ENCODE data around the gene ZNF423. TPM values are rescaled to one million over a fixed set of nuclear protein-coding genes. Genes with fewer than 3 reads are reported as not detected.

ZNF423 gene
- total RNA-seq, 1 experiment from 2014 or later: not detected

DNA sequence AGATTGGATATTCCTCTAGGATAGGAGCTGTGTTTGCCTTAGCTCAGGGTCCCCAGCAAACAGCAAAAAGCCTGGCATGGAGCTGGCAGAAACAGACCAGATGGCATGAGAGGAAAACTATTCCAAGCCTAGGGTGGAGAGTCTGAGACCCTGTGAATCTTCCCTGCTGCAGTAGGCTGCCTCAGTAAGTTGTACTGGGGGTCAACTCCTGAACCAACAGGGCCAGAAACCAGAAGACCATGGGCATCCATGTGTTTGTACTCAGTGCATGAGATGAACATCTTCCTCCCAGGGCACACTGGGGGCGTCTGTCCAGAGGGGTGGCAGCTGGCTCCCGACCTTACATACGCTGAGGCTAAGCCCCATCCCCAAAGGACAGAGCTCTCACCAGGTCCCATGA lies 267.9 kb downstream of the ZNF423 start:
- no TSS peak for BruUV-seq (replicated peaks)
- TF ChIP-seq, protein P1, sequence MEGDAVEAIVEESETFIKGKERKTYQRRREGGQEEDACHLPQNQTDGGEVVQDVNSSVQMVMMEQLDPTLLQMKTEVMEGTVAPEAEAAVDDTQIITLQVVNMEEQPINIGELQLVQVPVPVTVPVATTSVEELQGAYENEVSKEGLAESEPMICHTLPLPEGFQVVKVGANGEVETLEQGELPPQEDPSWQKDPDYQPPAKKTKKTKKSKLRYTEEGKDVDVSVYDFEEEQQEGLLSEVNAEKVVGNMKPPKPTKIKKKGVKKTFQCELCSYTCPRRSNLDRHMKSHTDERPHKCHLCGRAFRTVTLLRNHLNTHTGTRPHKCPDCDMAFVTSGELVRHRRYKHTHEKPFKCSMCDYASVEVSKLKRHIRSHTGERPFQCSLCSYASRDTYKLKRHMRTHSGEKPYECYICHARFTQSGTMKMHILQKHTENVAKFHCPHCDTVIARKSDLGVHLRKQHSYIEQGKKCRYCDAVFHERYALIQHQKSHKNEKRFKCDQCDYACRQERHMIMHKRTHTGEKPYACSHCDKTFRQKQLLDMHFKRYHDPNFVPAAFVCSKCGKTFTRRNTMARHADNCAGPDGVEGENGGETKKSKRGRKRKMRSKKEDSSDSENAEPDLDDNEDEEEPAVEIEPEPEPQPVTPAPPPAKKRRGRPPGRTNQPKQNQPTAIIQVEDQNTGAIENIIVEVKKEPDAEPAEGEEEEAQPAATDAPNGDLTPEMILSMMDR (IDR thresholded peaks at IDR 0.05; ENCODE audit: unreplicated experiment): no peak
- intact Hi-C loops (cut with micrococcal nuclease; ENCODE audit: unreplicated experiment): no loop called here
- H3K27me3 Mint-ChIP-seq (ENCODE audit: unreplicated experiment): peaks cover 50% of the 10 kb centered on the region
- H3K9me3 Mint-ChIP-seq (ENCODE audit: low read depth, unreplicated experiment): no peaks in the 10 kb centered on the region
- DNase-seq: no peak
- no peaks in the 10 kb centered on the region for H3K4me1 Mint-ChIP-seq (ENCODE audit: low read depth, unreplicated experiment)
- no peaks in the 10 kb centered on the region for H3K36me3 Mint-ChIP-seq (ENCODE audit: insufficient read depth, unreplicated experiment)
- CTCF ChIA-PET: no interaction called here
- no peak overlapping the region for H3K4me3 Mint-ChIP-seq (ENCODE audit: low read depth, unreplicated experiment)
- H3K27ac Mint-ChIP-seq (ENCODE audit: unreplicated experiment): no peak overlapping the region

DNA sequence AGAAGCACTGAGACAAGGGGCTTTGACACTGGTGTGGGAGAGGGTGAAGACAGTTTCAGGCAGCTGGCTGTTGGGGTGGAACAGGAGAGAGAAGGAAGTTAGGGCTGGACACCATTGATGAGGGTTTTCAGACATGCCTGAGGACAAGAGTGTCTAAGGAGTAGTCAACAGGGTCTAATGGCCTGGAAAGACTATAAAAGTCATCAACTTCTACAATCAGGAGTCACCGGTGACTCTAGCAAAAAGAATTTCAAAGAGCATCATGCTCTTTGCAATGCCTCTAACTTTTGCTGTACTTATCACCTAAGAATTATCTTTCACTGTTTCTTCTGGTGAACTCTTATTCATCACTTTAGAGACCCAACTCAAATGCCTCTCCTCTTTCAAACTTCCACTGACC lies 268.4 kb downstream of the ZNF423 start:
- H3K4me3 Mint-ChIP-seq (ENCODE audit: low read depth, unreplicated experiment): no peak overlapping the region
- H3K9me3 Mint-ChIP-seq (ENCODE audit: low read depth, unreplicated experiment): no peaks in the 10 kb centered on the region
- no peaks in the 10 kb centered on the region for H3K4me1 Mint-ChIP-seq (ENCODE audit: low read depth, unreplicated experiment)
- peaks cover 50% of the 10 kb centered on the region for H3K27me3 Mint-ChIP-seq (ENCODE audit: unreplicated experiment)
- CTCF ChIA-PET: no interaction called here
- TF ChIP-seq, protein P1 (IDR thresholded peaks at IDR 0.05; ENCODE audit: unreplicated experiment): no peak
- no peak for DNase-seq
- H3K36me3 Mint-ChIP-seq (ENCODE audit: insufficient read depth, unreplicated experiment): no peaks in the 10 kb centered on the region
- no peak overlapping the region for H3K27ac Mint-ChIP-seq (ENCODE audit: unreplicated experiment)
- no TSS peak for BruUV-seq (replicated peaks)
- intact Hi-C loops (cut with micrococcal nuclease; ENCODE audit: unreplicated experiment): no loop called here

DNA sequence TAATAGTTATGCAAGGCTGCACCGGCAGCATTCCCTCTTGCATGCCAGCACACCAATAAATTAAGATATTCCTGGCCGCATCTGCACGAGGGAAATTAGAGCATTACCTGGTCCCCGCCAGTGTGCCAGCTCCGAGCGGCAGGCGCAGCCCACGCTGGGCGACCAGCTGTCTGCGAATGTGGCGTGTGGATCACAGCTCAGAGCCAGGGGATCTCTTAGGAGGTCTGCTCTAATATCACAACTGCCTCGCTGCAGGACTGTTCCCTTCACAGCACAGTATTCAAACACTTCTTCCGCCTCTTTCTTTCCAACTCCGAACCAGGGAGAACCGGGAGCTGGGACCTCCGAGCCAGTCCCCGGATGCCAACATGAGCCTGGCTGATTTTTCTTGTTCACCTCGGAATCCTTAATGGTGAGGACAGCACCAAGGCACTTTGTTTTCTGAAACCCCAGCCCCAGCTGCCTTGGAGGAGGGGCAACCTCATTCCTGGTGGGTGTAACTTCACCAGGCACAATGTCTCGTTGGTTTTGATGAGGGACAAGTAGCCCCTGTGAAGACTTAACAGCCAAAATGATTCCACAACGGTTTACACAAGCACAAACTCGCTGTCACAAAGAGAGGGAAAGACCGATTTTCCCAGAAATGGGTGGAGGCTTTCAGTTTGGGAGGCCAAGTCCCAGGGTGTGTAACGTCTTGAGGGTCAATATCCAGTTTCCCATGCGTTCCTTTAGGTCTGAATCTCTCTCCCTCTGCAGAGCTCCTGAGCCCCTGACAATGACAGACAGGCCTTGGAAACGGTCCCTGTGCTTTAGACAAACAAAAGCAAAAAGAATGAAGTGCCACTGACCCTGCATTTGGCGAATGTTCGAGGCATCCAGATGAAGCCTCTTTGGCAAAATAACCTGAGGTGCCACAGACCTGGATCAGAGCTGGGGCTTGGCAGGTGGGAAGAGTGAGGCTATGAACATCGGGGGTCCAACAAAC lies 269.2 kb downstream of the ZNF423 start:
- Mint-ChIP-seq H3K4me3 (ENCODE audit: low read depth, unreplicated experiment) (no peak overlapping the region), H3K27ac (ENCODE audit: unreplicated experiment) (no peak overlapping the region), H3K9me3 (ENCODE audit: low read depth, unreplicated experiment) (no peaks in the 10 kb centered on the region), H3K4me1 (ENCODE audit: low read depth, unreplicated experiment) (no peaks in the 10 kb centered on the region), H3K27me3 (ENCODE audit: unreplicated experiment) (peaks cover 57% of the 10 kb centered on the region), H3K36me3 (ENCODE audit: insufficient read depth, unreplicated experiment) (no peaks in the 10 kb centered on the region)
- CTCF ChIA-PET: no interaction called here
- intact Hi-C loops (cut with micrococcal nuclease; ENCODE audit: unreplicated experiment): no loop called here
- no TSS peak for BruUV-seq (replicated peaks)
- DNase-seq: no peak
- TF ChIP-seq, protein P1 (IDR thresholded peaks at IDR 0.05; ENCODE audit: unreplicated experiment): no peak

DNA sequence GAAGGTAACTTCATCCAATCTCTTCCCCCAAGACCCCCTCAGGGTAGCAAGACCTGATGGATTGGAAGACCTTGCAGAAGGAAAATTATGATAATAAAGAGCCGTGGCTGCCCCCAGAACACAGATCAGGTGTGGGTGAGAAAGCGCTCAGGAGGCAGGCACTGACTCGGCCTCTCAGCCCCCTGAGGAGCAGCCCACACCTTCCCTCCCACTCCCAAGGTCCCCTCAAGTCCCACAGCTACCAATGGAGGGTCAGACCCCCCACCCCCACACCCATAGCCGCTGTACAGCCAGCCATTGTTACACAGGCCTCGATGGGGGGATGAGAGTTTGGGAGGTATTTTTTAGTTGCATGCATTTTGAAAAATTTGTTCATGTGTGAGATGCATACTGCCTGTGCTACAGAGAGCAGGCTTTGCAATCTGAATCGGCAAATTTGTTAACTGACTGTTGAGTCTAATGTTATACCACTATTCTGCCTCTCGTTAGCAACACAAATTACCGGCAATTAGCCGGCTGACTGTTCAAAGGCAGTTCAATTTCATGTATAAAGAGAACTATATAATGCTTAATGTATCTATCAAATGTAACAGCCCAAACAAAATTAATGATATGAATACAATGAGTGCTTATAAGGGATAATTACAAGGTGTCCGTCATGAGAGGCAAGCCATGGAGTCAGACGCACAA lies 270.6 kb downstream of the ZNF423 start:
- no TSS peak for BruUV-seq (replicated peaks)
- intact Hi-C loops (cut with micrococcal nuclease; ENCODE audit: unreplicated experiment): no loop called here
- Mint-ChIP-seq H3K27ac (ENCODE audit: unreplicated experiment) (no peak overlapping the region), H3K36me3 (ENCODE audit: insufficient read depth, unreplicated experiment) (no peaks in the 10 kb centered on the region), H3K4me3 (ENCODE audit: low read depth, unreplicated experiment) (no peak overlapping the region), H3K9me3 (ENCODE audit: low read depth, unreplicated experiment) (no peaks in the 10 kb centered on the region), H3K4me1 (ENCODE audit: low read depth, unreplicated experiment) (no peaks in the 10 kb centered on the region), H3K27me3 (ENCODE audit: unreplicated experiment) (peaks cover 60% of the 10 kb centered on the region)
- no peak for DNase-seq
- TF ChIP-seq, protein P1 (IDR thresholded peaks at IDR 0.05; ENCODE audit: unreplicated experiment): no peak
- CTCF ChIA-PET: no interaction called here

Measured in Calu3 (cell line).